HG02571 (cell line): ENCODE results near the gene YIF1A.

Experiments
- ATAC-seq: cut with Tn5 transposase; IDR thresholded peaks from one replicate; pipeline ENCODE4 v1.9.1; 2021; ENCODE audit warnings: mild to moderate bottlenecking, moderate library complexity; ENCODE audit not compliant: unreplicated experiment

Gene YIF1A

GRCh38 chr11:66248903-66249302 is 40.0 kb downstream of the YIF1A start:
- ATAC-seq: no peak

GRCh38 chr11:66247801-66248200 is 41.1 kb downstream of the YIF1A start:
- no peak for ATAC-seq

GRCh38 chr11:66247295-66247694 is 41.6 kb downstream of the YIF1A start:
- no peak for ATAC-seq

GRCh38 chr11:66243782-66244535 is 45.0 kb downstream of the YIF1A start:
- no peak for ATAC-seq

GRCh38 chr11:66242095-66242765 is 46.7 kb downstream of the YIF1A start:
- ATAC-seq: no peak

GRCh38 chr11:66240781-66241136 is 48.2 kb downstream of the YIF1A start:
- ATAC-seq: no peak

- no peak for ATAC-seq
Measured at GRCh38 chr11:66239998-66240780, 48.8 kb downstream of the YIF1A start.

GRCh38 chr11:66239511-66239910 is 49.4 kb downstream of the YIF1A start:
- ATAC-seq: no peak

- no peak for ATAC-seq
Measured at GRCh38 chr11:66238786-66239413, 50.0 kb downstream of the YIF1A start.

GRCh38 chr11:66237867-66238266 is 51.1 kb downstream of the YIF1A start:
- no peak for ATAC-seq

GRCh38 chr11:66235141-66235540 is 53.8 kb downstream of the YIF1A start:
- ATAC-seq: no peak
